ENCODE results near the gene SVOP.
"Not testable (repeated sequence)": the region's sequence is repeated elsewhere in the genome, so short reads cannot be mapped to it uniquely, and the experiment has no call there.

Gene SVOP

GRCh38 chr12:109029411-109029810 is 8.5 kb upstream of the SVOP start:
- no peak for DNase-seq (ENCODE audit: low spot score)

- not testable (repeated sequence) for DNase-seq (ENCODE audit: low spot score)
Observed at GRCh38 chr12:109028624-109029023, 7.8 kb upstream of the SVOP start.

GRCh38 chr12:109027767-109028166 is 6.9 kb upstream of the SVOP start:
- no peak for DNase-seq (ENCODE audit: low spot score)

GRCh38 chr12:109020146-109020795 is 597 bp downstream of the SVOP start:
- DNase-seq (ENCODE audit: low spot score) = no peak

- no peak for DNase-seq (ENCODE audit: low spot score)
Observed at GRCh38 chr12:109018296-109018695, 2.6 kb downstream of the SVOP start.

- DNase-seq (ENCODE audit: low spot score) = no peak
Observed at GRCh38 chr12:109016978-109017377, 3.9 kb downstream of the SVOP start.

- DNase-seq (ENCODE audit: low spot score) = no peak
Observed at GRCh38 chr12:109016016-109016415, 4.9 kb downstream of the SVOP start.

- DNase-seq (ENCODE audit: low spot score) = no peak
Observed at GRCh38 chr12:109014984-109015765, 5.7 kb downstream of the SVOP start.

- DNase-seq (ENCODE audit: low spot score) = no peak
Observed at GRCh38 chr12:109010259-109010658, 10.6 kb downstream of the SVOP start.

- DNase-seq (ENCODE audit: low spot score) = no peak
Observed at GRCh38 chr12:109009766-109010165, 11.1 kb downstream of the SVOP start.

GRCh38 chr12:109004017-109004416 is 16.9 kb downstream of the SVOP start:
- DNase-seq (ENCODE audit: low spot score) = no peak

GRCh38 chr12:108996320-108996719 is 24.5 kb downstream of the SVOP start:
- DNase-seq (ENCODE audit: low spot score) = no peak

- DNase-seq (ENCODE audit: low spot score) = no peak
Observed at GRCh38 chr12:108995370-108995992, 25.4 kb downstream of the SVOP start.

- DNase-seq (ENCODE audit: low spot score) = not testable (repeated sequence)
Observed at GRCh38 chr12:108990103-108990502, 30.8 kb downstream of the SVOP start.

GRCh38 chr12:108989376-108989775 is 31.5 kb downstream of the SVOP start:
- no peak for DNase-seq (ENCODE audit: low spot score)

GRCh38 chr12:108985750-108986149 is 35.1 kb downstream of the SVOP start:
- no peak for DNase-seq (ENCODE audit: low spot score)

- no peak for DNase-seq (ENCODE audit: low spot score)
Observed at GRCh38 chr12:108983227-108983626, 37.6 kb downstream of the SVOP start.

GRCh38 chr12:108982621-108983219 is 38.1 kb downstream of the SVOP start:
- no peak for DNase-seq (ENCODE audit: low spot score)

- no peak for DNase-seq (ENCODE audit: low spot score)
Observed at GRCh38 chr12:108981835-108982234, 39.0 kb downstream of the SVOP start.

- no peak for DNase-seq (ENCODE audit: low spot score)
Observed at GRCh38 chr12:108980831-108981618, 39.8 kb downstream of the SVOP start.

- DNase-seq (ENCODE audit: low spot score) = no peak
Observed at GRCh38 chr12:108977360-108977759, 43.5 kb downstream of the SVOP start.

- DNase-seq (ENCODE audit: low spot score) = no peak
Observed at GRCh38 chr12:108975024-108975593, 45.8 kb downstream of the SVOP start.
